ENCODE results near the gene TRIP12. TPM values are rescaled to one million over a fixed set of nuclear protein-coding genes. Genes with fewer than 3 reads are reported as not detected.

TRIP12 gene
- polyA plus RNA-seq, 1 of the 3 experiments (the other 2 are of a cell fraction), result 30.3 TPM

- no peaks in the 10 kb centered on the region for H3K36me3 ChIP-seq (replicated peaks in 1 of 2; ENCODE audit: control insufficient read depth in 1 of 2, insufficient read depth in 2 of 2, low read length in 1 of 2)
- H3K4me2 ChIP-seq, result no peak overlapping the region
- H3F3A ChIP-seq (replicated peaks; ENCODE audit: insufficient read depth), result no peaks in the 10 kb centered on the region
- CTCF ChIA-PET, result no interaction called here
- no peak overlapping the region for H2AFZ ChIP-seq (ENCODE audit: low read depth)
- H3K9me2 ChIP-seq, result no peaks in the 10 kb centered on the region
- WGBS (ENCODE audit: low lambda C conversion rate), result 88% methylated on average over 1 of the region's 1 CpG
- H4K20me1 ChIP-seq (ENCODE audit: insufficient read depth), result no peaks in the 10 kb centered on the region
- TF ChIP-seq SMC3 (IDR thresholded peaks at IDR 0.05; ENCODE audit: low read depth, low read length) (no peak), POLR2AphosphoS5 (IDR thresholded peaks at IDR 0.05; ENCODE audit: low read depth, low read length) (no peak), ELF1 (IDR thresholded peaks at IDR 0.05) (no peak), CTCF (IDR thresholded peaks at IDR 0.05) (no peak), SIN3A (IDR thresholded peaks at IDR 0.05; ENCODE audit: borderline replicate concordance, low read depth, low read length) (no peak), YY1 (IDR thresholded peaks at IDR 0.05; ENCODE audit: low read depth) (no peak), FOSL2 (IDR thresholded peaks at IDR 0.05; ENCODE audit: borderline replicate concordance, low read depth) (no peak), REST (IDR thresholded peaks at IDR 0.05; ENCODE audit: low read depth, low read length) (no peak), MEF2A (IDR thresholded peaks at IDR 0.05; ENCODE audit: borderline replicate concordance, low read depth) (no peak), MAX (IDR thresholded peaks at IDR 0.05; ENCODE audit: low read depth) (no peak)
- TF ChIP-seq, protein P1, sequence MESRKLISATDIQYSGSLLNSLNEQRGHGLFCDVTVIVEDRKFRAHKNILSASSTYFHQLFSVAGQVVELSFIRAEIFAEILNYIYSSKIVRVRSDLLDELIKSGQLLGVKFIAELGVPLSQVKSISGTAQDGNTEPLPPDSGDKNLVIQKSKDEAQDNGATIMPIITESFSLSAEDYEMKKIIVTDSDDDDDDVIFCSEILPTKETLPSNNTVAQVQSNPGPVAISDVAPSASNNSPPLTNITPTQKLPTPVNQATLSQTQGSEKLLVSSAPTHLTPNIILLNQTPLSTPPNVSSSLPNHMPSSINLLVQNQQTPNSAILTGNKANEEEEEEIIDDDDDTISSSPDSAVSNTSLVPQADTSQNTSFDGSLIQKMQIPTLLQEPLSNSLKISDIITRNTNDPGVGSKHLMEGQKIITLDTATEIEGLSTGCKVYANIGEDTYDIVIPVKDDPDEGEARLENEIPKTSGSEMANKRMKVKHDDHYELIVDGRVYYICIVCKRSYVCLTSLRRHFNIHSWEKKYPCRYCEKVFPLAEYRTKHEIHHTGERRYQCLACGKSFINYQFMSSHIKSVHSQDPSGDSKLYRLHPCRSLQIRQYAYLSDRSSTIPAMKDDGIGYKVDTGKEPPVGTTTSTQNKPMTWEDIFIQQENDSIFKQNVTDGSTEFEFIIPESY (IDR thresholded peaks at IDR 0.05; ENCODE audit: borderline replicate concordance, low read depth), result no peak
- H3K27ac ChIP-seq (ENCODE audit: low read depth in 2 of 2, low read length in 1 of 2), result no peak overlapping the region
- H3K79me2 ChIP-seq (ENCODE audit: insufficient read depth), result no peaks in the 10 kb centered on the region
- H3K9me3 ChIP-seq, result no peaks in the 10 kb centered on the region
- no peaks in the 10 kb centered on the region for H3K4me1 ChIP-seq (ENCODE audit: control insufficient read depth in 1 of 2, insufficient read depth in 2 of 2, low read depth in 1 of 2, low read length in 1 of 2)
- POLR2A ChIA-PET, result no interaction called here
- no peak for DNase-seq
- H3K27me3 ChIP-seq (ENCODE audit: insufficient read depth), result no peaks in the 10 kb centered on the region
- no peak overlapping the region for H3K9ac ChIP-seq
- H3K4me3 ChIP-seq (ENCODE audit: low read depth in 2 of 2, low read length in 1 of 2), result no peak overlapping the region
These were observed 33.9 kb upstream of the TRIP12 start for GRCh38 chr2:229955663-229956062.

Data from SK-N-SH (cell line).